Lung (tissue), 12 donors: ENCODE results near the gene TNFRSF13B. TPM values are rescaled to one million over a fixed set of nuclear protein-coding genes. Genes with fewer than 3 reads are reported as not detected.

Experiments
- ATAC-seq: fragments of 200-7000 bp; cut with Tn5 transposase; one replicate; pipeline ENCODE4 v1.9.1; 2020; ENCODE audit warnings: moderate number of reproducible peaks; ENCODE audit not compliant: insufficient read depth, low FRiP score
- DNase-seq, 3 donors: peaks; one replicate each; pipeline ENCODE4 v3.0.0-alpha.2; 2013 to 2017
- H3K27ac ChIP-seq, 2 donors: one replicate each; pipeline ENCODE4 v1.5.1; 2013; ENCODE audit warnings: mild to moderate bottlenecking in 2 of 2, moderate library complexity in 2 of 2, control low read depth in 1 of 2, inconsistent platforms in 1 of 2, low read depth in 1 of 2, low read length in 1 of 2
- H3K27me3 ChIP-seq, 3 donors: one replicate each; pipeline ENCODE4 v1.5.1; 2013; ENCODE audit warnings: low read length in 2 of 3; ENCODE audit not compliant: control insufficient read depth in 3 of 3, insufficient read depth in 3 of 3
- H3K36me3 ChIP-seq, 4 donors: one replicate each; pipeline ENCODE4 v1.5.1; 2013; ENCODE audit warnings: low read length in 4 of 4, mild to moderate bottlenecking in 1 of 4, moderate library complexity in 1 of 4; ENCODE audit not compliant: control insufficient read depth in 4 of 4, insufficient read depth in 4 of 4
- H3K4me1 ChIP-seq, 5 donors: one replicate each; pipeline ENCODE4 v1.5.1; 2013; ENCODE audit warnings: low read length in 5 of 5, mild to moderate bottlenecking in 2 of 5, moderate library complexity in 1 of 5; ENCODE audit not compliant: control insufficient read depth in 5 of 5, insufficient read depth in 5 of 5
- H3K4me3 ChIP-seq: one replicate; pipeline ENCODE4 v1.5.1; 2013; ENCODE audit warnings: mild to moderate bottlenecking, control low read depth, moderate library complexity
- H3K9ac ChIP-seq, 2 donors: one replicate each; pipeline ENCODE4 v1.5.1; 2013; ENCODE audit warnings: low read length in 2 of 2, control low read depth in 1 of 2; ENCODE audit not compliant: insufficient read depth in 1 of 2
- H3K9me3 ChIP-seq, 4 donors: one replicate each; pipeline ENCODE4 v1.5.1; 2013; ENCODE audit warnings: low read length in 3 of 4, mild to moderate bottlenecking in 1 of 4, moderate library complexity in 1 of 4; ENCODE audit not compliant: control insufficient read depth in 4 of 4, insufficient read depth in 3 of 4
- WGBS, 2 donors: extraction: QIAGEN DNeasy Blood & Tissue Kit; methylation state at CpG; one replicate each; pipeline ENCODE4 v1.1.7; 2013; 5-methylcytosine and 5-hydroxymethylcytosine counted together
- polyA plus RNA-seq, 2 donors: library from polyadenylated mRNA; stranded (reverse); fragments of 200-250 nt; gene quantifications; one replicate each; pipeline ENCODE4 v1.2.1, GENCODE V29; 2013
- total RNA-seq, 2 donors: library from RNA; depleted of rRNA in 1 of 2; stranded (reverse); fragments of >200 nt in 1 of 2; gene quantifications; one replicate each; pipeline ENCODE4 v1.2.1, GENCODE V29; 2014 to 2021
- TF ChIP-seq, protein P1 (sequence below): IDR thresholded peaks from 2 replicates; pipeline ENCODE4 v1.5.1; 2012; ENCODE audit warnings: mild to moderate bottlenecking; ENCODE audit errors: control extremely low read depth, extremely low read depth
- donor health status: control.
- donor health status: control.
- donor health status: Bipolar disorder and iron deficiency.
- donor health status: healthy.
- donor health status: DM: yes; HTN: yes; CAD: no.

TNFRSF13B gene
- total and polyA plus RNA-seq, 4 donors, result 0.08 to 1.4 (median 0.48) TPM

DNA sequence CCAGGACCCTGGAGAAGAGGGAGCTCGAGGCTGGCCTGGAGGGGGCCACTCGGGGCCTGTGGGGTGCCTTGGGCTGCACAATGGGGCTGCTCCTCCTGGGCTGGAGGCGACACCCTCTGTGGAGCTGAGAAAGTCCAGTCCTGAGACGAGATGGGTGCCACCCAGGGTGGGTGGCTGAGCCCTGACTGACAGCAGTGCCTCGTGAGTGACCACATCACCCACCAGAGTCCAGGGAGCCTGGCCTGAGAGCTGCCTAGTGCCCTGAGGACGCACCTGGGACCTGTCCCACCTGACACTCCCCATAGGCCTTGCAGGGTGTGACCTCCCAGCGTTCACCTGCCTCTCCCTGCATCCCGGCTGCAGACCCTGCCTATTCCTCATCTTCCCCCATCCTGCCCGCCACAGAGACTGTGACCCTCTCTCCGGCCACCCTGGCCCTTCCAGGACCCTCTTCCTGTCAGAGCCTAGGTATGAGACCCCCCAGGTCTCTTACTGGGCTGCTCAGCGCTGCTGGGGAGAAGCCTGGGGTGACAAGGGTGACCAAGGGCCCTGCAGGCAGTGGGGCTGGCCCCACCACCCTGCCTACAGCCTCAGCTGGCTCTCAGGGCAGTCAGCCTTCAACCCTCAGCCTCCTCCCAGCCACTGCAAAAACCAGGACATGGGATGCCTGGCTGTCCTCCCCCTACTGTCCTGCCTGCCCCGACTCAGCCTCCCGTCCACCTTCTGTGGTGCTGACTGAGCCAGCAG lies 41.2 kb downstream of the TNFRSF13B start:
- TF ChIP-seq, protein P1, sequence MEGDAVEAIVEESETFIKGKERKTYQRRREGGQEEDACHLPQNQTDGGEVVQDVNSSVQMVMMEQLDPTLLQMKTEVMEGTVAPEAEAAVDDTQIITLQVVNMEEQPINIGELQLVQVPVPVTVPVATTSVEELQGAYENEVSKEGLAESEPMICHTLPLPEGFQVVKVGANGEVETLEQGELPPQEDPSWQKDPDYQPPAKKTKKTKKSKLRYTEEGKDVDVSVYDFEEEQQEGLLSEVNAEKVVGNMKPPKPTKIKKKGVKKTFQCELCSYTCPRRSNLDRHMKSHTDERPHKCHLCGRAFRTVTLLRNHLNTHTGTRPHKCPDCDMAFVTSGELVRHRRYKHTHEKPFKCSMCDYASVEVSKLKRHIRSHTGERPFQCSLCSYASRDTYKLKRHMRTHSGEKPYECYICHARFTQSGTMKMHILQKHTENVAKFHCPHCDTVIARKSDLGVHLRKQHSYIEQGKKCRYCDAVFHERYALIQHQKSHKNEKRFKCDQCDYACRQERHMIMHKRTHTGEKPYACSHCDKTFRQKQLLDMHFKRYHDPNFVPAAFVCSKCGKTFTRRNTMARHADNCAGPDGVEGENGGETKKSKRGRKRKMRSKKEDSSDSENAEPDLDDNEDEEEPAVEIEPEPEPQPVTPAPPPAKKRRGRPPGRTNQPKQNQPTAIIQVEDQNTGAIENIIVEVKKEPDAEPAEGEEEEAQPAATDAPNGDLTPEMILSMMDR, result no peak
- no peak for ATAC-seq
- H3K36me3 ChIP-seq, result no peaks in the 10 kb centered on the region
- H3K4me3 ChIP-seq, result no peak overlapping the region
- peak in 1 of 3 donors; percentile 12 for DNase-seq
- 92 to 96% methylated on average over 13 of the region's 13 CpGs for WGBS, 2 donors
- H3K9ac ChIP-seq, result no peak overlapping the region
- H3K4me1 ChIP-seq, result peaks cover 0 to 4% (median 0%) of the 10 kb centered on the region in 5 donors
- H3K27me3 ChIP-seq, result no peaks in the 10 kb centered on the region
- no peak overlapping the region for H3K27ac ChIP-seq
- no peaks in the 10 kb centered on the region for H3K9me3 ChIP-seq

GRCh38 chr17:16929757-16930520 lies 42.0 kb downstream of the TNFRSF13B start:
- H3K27me3 ChIP-seq, result no peaks in the 10 kb centered on the region
- no peaks in the 10 kb centered on the region for H3K9me3 ChIP-seq
- H3K4me3 ChIP-seq, result no peak overlapping the region
- H3K4me1 ChIP-seq, result peaks cover 0 to 4% (median 0%) of the 10 kb centered on the region in 5 donors
- peak in 1 of 3 donors; percentile 3 for DNase-seq
- no peak for ATAC-seq
- H3K9ac ChIP-seq, result no peak overlapping the region
- 93 to 96% methylated on average over 17 of the region's 17 CpGs for WGBS, 2 donors
- no peak overlapping the region for H3K27ac ChIP-seq
- H3K36me3 ChIP-seq, result no peaks in the 10 kb centered on the region
- TF ChIP-seq, protein P1, result no peak

- H3K36me3 ChIP-seq, result no peaks in the 10 kb centered on the region
- TF ChIP-seq, protein P1, result no peak
- H3K4me1 ChIP-seq, result peaks cover 0 to 4% (median 0%) of the 10 kb centered on the region in 5 donors
Measured at GRCh38 chr17:16929035-16929680, 42.8 kb downstream of the TNFRSF13B start.

More at GRCh38 chr17:16929035-16929680, 42.8 kb downstream of the TNFRSF13B start:
- Histone ChIP-seq H3K9me3 (no peaks in the 10 kb centered on the region), H3K4me3 (no peak overlapping the region), H3K9ac (no peak overlapping the region), H3K27me3 (no peaks in the 10 kb centered on the region), H3K27ac (no peak overlapping the region)
- ATAC-seq, result no peak
- DNase-seq, result peak in 2 of 3 donors; percentile 15 to 30
- 70 to 80% methylated on average over 12 of the region's 12 CpGs for WGBS, 2 donors
